KOPT-K1 (cell line): ENCODE results near the gene SAP30.

Source experiments
- H3K27ac ChIP-seq: fragments of 200-600 bp; sonication (generic); 2 replicates; pipeline ENCODE4 v1.5.1; 2016; ENCODE audit warnings: antibody characterized with exemption, mild to moderate bottlenecking, low read depth, low read length; ENCODE audit not compliant: poor library complexity, severe bottlenecking
- H3K36me3 ChIP-seq: fragments of 200-600 bp; sonication (generic); 2 replicates; pipeline ENCODE4 v1.5.1; 2017; ENCODE audit warnings: antibody characterized with exemption, mild to moderate bottlenecking, low read length, moderate library complexity; ENCODE audit not compliant: insufficient read depth
- H3K9me3 ChIP-seq: fragments of 200-600 bp; sonication (generic); 2 replicates; pipeline ENCODE4 v1.5.1; 2017; ENCODE audit warnings: antibody characterized with exemption, low read length, mild to moderate bottlenecking; ENCODE audit not compliant: insufficient read depth, poor library complexity, severe bottlenecking

The SAP30 gene

GRCh38 chr4:173418639-173419038, 47.9 kb downstream of the SAP30 start:
- no peaks in the 10 kb centered on the region for H3K9me3 ChIP-seq
- H3K36me3 ChIP-seq, result no peaks in the 10 kb centered on the region
- H3K27ac ChIP-seq, result no peak overlapping the region

DNA sequence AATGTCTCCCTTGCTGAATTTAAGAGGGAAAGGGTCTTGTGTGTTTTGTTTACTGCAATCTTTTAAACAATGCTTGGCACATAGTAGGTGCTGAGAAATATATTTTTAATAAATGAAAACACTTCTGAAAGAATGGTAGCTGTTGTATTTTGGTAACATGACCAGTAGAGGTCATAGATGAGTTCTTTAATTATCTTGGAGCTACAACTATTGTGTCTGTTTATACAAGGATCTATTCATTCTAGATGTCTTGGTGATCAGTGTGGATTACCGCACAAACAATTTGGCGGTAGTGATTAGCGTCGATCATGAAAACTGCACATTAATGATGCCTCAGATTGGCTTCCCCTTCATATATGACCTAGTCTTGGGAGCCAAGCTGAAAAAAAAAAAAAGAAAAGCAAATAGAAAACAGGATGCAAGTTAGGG, 49.6 kb downstream of the SAP30 start:
- Histone ChIP-seq H3K27ac (no peak overlapping the region), H3K36me3 (no peaks in the 10 kb centered on the region)

GRCh38 chr4:173420801-173421200, 50.0 kb downstream of the SAP30 start:
- no peaks in the 10 kb centered on the region for H3K36me3 ChIP-seq
- H3K27ac ChIP-seq, result no peak overlapping the region
- no peaks in the 10 kb centered on the region for H3K9me3 ChIP-seq

More for the DNA sequence above, 49.6 kb downstream of the SAP30 start:
- no peaks in the 10 kb centered on the region for H3K9me3 ChIP-seq

- no peak overlapping the region for H3K27ac ChIP-seq
- no peaks in the 10 kb centered on the region for H3K36me3 ChIP-seq
Measured at GRCh38 chr4:173424899-173425805, 54.4 kb downstream of the SAP30 start.

DNA sequence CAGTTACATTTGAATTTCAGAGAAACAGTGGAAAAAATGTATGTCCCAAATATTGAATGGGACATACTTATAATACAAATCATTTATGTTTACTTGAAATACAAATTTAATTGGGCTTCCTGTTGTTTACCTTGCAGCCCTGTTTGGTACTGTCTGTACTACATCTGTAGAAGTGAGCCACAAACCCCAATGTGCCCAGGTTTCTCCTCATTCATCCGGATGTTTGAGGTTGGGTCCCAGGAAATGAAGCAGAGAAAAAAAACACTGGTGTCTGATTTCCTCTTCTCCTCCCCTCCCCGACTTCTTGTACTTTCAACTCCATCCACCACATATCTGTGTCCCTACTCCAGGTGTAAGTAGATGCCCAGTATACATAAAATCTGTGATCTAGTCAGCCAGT, 55.3 kb downstream of the SAP30 start:
- H3K9me3 ChIP-seq, result no peaks in the 10 kb centered on the region
- H3K27ac ChIP-seq, result no peak overlapping the region
- H3K36me3 ChIP-seq, result no peaks in the 10 kb centered on the region

More at GRCh38 chr4:173424899-173425805, 54.4 kb downstream of the SAP30 start:
- no peaks in the 10 kb centered on the region for H3K9me3 ChIP-seq
